ENCODE results near the gene RBM39.

- TF ChIP-seq EZH2 (IDR thresholded peaks at IDR 0.05; ENCODE audit: low read length, unreplicated experiment) (no peak), CTCF (conservative IDR thresholded peaks at IDR 0.05; ENCODE audit: low read depth, low read length) (no peak), EZH2phosphoT487 (IDR thresholded peaks at IDR 0.05; ENCODE audit: borderline replicate concordance, low read length) (no peak)
Observed at GRCh38 chr20:35724321-35725230, 17.5 kb downstream of the RBM39 start.
